ENCODE data around the gene CCDC60.

Gene CCDC60, protein sequence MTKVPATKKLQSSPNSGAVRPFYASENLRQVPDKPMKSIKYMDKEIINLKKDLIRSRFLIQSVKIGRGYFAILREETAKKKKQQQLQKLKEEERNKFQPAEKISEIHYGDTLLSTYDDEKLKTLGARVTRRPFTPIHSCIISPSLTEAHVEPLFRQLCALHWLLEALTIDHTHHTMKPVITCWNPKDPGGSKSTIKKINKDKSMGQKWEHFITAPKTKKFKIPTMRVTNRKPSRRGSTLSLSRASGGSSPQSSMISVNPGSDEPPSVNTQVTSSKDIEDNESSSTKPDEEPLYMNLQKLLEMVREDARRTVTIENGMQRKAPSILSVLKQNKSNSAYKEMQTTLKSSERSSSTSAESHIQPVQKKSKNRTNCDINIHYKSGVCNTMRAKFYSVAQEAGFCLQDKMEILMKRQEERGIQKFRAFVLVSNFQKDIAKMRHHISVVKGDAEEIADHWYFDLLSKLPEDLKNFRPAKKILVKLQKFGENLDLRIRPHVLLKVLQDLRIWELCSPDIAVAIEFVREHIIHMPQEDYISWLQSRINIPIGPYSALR
- 0 reads per million in 9 experiments for total RNA-seq

DNA sequence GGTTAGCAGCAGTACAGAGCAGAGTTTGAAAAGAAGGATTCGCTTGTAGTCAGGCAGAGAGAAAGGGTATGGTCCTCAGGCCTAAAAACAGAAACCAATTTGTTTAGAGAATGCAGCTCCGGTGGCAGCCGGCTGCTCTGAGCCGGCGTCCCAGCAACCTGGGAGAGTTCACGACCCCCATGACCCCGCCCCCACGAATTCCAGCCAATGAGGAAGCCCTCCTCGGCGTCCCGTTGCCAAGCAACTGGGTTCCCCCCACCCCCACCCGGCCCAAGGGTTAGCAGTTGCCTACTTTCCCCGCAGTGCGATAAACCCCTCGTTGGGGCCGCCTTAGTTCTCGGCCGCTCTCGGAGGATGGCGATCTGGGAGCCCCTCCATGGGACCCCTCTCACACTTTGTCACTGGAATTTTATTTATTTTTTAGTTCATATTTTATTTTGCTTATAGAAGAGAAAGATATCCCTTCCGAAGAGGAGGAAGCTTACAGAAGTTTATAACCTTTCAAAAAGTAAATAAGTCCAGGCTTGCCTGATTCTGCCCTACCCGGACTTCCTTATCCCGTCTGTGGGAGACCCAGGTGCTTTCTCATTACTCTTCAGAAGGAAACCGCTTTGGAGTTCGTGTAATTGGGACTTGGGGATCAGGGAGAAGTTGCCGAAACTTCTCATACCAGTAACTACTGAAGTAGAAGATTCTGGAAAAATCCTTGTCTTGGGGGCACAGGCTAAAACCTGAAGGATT is at the start of gene CCDC60:
CCDC60 (plus strand) TSS at position 300 of the 741 bp plus-strand sequence. CDS start 448 bp downstream, outside the sequence.
- peaks cover 16 to 26% of the 10 kb centered on the region in 2 donors for H3K27me3 Mint-ChIP-seq
- DNase-seq, result no peak
- H3K4me1 Mint-ChIP-seq (ENCODE audit: low read depth in 2 of 2), result no peaks in the 10 kb centered on the region
- no peak for ATAC-seq (replicated peaks)
- no peak within 1 kb of the TSS for H3K4me3 Mint-ChIP-seq
- H3K27ac Mint-ChIP-seq, result no peak within 1 kb of the TSS
- peaks cover 0 to 2% of the 10 kb centered on the region in 2 donors for H3K9me3 Mint-ChIP-seq
- no peaks in the 10 kb centered on the region for H3K36me3 Mint-ChIP-seq (ENCODE audit: insufficient read depth)

DNA sequence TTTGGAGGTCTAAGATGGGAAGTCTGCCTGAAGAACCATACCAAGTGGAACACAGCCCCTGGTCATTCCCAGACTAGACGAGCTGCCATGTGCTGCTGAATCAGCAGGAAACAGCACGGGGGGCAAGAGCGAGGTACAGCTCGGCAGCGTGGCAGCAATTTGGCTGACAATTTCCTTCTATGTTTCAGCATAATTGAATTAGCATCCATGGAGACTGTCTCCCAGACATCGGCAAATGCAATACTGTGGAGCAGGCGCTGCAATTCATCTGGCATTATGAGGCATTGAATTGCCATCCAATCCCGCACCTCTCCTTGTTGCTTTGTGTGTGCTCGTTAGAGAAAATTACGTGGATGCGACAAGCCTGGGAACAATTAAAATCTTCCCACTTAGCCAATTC is 46.0 kb upstream of the CCDC60 start:
- DNase-seq, result no peak
- no peak for ATAC-seq (replicated peaks)
- H3K27ac Mint-ChIP-seq, result no peak overlapping the region
- H3K36me3 Mint-ChIP-seq (ENCODE audit: insufficient read depth), result no peaks in the 10 kb centered on the region
- no peak overlapping the region for H3K4me3 Mint-ChIP-seq
- peaks cover 0 to 3% of the 10 kb centered on the region in 2 donors for H3K9me3 Mint-ChIP-seq
- no peaks in the 10 kb centered on the region for H3K4me1 Mint-ChIP-seq (ENCODE audit: low read depth in 2 of 2)
- H3K27me3 Mint-ChIP-seq, result no peaks in the 10 kb centered on the region

DNA sequence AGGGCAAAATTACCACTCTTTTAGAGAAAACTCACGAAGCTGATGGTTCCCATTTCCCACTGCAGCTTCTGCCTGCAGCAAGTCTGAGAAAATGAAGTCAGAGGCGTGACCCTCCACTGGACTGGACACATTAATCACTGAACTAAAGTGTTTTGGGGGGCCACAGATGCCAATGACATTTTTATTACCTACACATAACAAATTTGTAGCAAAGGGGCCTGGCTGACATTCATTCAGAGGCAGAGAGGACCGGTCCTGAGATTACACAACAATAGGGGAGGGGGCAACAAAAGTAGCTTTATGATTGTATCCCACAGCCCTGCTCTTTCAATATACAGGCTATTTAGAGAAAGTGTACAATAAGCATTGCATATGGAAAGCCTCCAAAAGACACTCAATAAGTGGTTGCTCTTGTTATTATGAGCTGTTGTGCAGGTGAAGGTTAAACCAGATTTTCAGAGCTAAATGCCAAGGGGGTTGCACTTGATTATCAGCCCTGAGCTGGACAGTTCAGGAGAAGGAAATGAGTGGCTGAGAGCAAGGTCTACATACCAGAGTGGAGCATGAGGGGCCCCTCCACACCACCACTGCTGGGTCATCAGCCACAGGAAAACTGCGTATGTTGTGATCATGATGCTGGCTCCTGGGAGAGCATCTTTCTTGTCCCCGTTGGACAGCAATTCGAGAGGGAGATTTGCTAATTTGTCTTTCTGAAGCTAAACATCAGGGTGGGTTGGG is 41.5 kb upstream of the CCDC60 start:
- no peak for DNase-seq
- Mint-ChIP-seq H3K36me3 (ENCODE audit: insufficient read depth) (no peaks in the 10 kb centered on the region), H3K4me3 (no peak overlapping the region), H3K4me1 (ENCODE audit: low read depth in 2 of 2) (no peaks in the 10 kb centered on the region), H3K27ac (no peak overlapping the region), H3K9me3 (peaks cover 0 to 1% of the 10 kb centered on the region in 2 donors), H3K27me3 (peaks cover 20 to 25% of the 10 kb centered on the region in 2 donors)
- no peak for ATAC-seq (replicated peaks)

DNA sequence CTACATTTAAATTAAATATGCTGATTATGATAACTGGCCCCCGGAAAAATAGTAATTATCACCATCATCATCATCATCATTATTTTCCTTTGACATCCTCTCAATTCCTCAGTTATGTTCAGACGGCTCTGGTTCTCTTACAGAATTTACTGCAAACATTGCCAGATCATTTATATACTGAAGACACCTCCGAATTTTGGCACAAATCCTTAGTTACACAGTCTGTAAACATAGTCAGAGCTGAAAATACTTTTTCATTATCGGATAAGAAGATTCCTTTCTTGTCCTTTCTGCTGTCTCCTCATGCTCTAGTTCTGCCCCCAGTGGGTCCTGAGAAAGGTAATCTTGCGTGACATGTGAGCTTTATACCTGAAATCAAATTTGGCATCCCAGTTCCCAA is 40.3 kb upstream of the CCDC60 start:
- H3K27ac Mint-ChIP-seq, result no peak overlapping the region
- H3K4me3 Mint-ChIP-seq, result no peak overlapping the region
- ATAC-seq (replicated peaks), result no peak
- H3K9me3 Mint-ChIP-seq, result no peaks in the 10 kb centered on the region
- H3K4me1 Mint-ChIP-seq (ENCODE audit: low read depth in 2 of 2), result no peaks in the 10 kb centered on the region
- peaks cover 20 to 25% of the 10 kb centered on the region in 2 donors for H3K27me3 Mint-ChIP-seq
- DNase-seq, result no peak
- H3K36me3 Mint-ChIP-seq (ENCODE audit: insufficient read depth), result no peaks in the 10 kb centered on the region

DNA sequence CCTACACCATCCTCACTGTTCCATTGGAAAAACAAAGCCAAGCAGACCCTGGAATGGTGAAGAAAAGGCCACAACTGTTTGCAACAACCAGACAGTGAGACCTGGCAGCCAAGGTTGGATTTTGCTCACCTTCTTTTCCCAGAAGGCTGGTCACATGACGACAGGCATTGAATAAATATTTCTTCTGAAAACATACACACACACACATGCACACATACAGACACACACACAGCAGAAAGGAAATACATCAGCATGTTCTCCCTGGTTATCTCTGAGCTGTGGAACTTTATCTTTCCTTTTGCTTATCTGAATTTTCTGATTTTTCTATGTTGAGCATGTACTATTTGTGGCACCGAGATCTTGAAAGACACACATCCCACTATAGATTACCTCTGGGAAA is 38.0 kb upstream of the CCDC60 start:
- Mint-ChIP-seq H3K4me3 (no peak overlapping the region), H3K27me3 (peaks cover 20 to 25% of the 10 kb centered on the region in 2 donors), H3K36me3 (ENCODE audit: insufficient read depth) (no peaks in the 10 kb centered on the region), H3K9me3 (no peaks in the 10 kb centered on the region), H3K4me1 (ENCODE audit: low read depth in 2 of 2) (no peaks in the 10 kb centered on the region), H3K27ac (no peak overlapping the region)
- DNase-seq, result no peak
- no peak for ATAC-seq (replicated peaks)

DNA sequence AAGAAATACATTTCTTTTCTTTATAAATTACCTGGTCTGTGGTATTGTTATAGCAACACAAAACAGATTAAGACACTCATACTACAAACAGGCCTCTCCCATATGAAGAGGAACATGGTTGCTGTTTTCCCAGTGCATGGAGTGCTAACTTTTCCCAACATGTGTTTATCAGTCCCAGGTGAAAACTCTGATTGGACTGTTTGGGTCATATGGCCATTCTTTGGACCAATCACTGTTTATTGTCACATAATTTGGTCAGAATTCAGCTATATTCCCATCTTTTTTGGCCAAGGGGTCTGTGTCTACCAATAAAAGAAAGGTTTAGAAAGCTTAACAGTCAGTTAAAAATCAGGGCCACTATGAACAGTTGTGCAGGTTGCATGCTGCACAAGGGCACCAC is 35.4 kb upstream of the CCDC60 start:
- Mint-ChIP-seq H3K4me1 (ENCODE audit: low read depth in 2 of 2) (no peaks in the 10 kb centered on the region), H3K36me3 (ENCODE audit: insufficient read depth) (no peaks in the 10 kb centered on the region), H3K9me3 (no peaks in the 10 kb centered on the region), H3K4me3 (no peak overlapping the region), H3K27me3 (peaks cover 18 to 28% of the 10 kb centered on the region in 2 donors), H3K27ac (no peak overlapping the region)
- ATAC-seq (replicated peaks), result no peak
- DNase-seq, result no peak

DNA sequence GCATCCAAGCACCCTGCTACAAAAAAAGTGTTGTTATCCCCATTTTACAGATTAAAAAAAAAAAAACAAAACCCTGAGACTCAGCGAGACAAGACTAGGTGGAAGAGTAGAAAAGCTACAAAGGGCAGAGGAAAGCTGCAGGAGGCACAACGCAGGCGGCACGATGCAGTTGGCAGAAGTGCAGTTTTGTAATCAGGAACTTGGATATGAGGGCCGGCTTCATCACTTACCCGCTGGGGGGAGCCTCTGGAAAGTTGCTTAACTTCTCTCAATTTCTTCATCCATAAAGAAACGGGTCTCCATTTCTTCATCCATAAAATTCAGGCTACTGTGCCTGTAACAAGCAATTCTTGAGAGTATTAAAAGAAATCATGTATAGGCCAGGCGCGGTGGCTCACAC is 33.1 kb upstream of the CCDC60 start:
- no peak for ATAC-seq (replicated peaks)
- H3K27ac Mint-ChIP-seq, result no peak overlapping the region
- H3K36me3 Mint-ChIP-seq (ENCODE audit: insufficient read depth), result no peaks in the 10 kb centered on the region
- H3K4me3 Mint-ChIP-seq, result no peak overlapping the region
- DNase-seq, result no peak
- peaks cover 16 to 19% of the 10 kb centered on the region in 2 donors for H3K27me3 Mint-ChIP-seq
- no peaks in the 10 kb centered on the region for H3K9me3 Mint-ChIP-seq
- H3K4me1 Mint-ChIP-seq (ENCODE audit: low read depth in 2 of 2), result no peaks in the 10 kb centered on the region

DNA sequence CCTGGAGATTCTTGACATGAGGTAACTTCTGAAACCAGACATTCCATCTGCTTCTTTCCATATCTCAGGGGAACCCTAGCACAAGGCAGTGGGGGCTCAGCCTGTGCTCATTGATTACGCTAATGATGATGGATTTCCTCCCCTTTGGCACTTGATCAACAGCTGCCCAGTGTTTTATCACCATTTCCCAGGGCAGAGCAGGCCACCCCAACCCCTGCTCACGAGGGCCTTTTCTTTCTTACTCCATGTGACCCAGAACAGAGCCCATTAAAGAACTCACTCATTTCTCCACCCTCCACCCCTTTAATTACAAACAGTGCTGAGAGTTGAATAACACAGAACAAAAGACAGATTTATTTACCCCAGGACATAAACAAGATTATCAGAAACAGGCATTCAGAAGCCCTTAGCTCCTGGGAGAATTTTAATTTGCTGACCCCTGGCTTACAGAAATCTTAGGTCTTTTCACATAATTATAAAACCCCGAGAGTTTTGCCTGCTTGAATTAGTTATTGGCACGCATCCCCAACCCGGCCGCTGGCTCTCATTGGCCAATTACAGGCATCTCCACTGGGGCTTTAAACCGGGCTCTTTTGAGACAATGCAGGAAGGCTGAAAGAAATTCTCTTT is 32.0 kb upstream of the CCDC60 start:
- Mint-ChIP-seq H3K27me3 (peaks cover 8 to 9% of the 10 kb centered on the region in 2 donors), H3K9me3 (no peaks in the 10 kb centered on the region), H3K27ac (no peak overlapping the region), H3K36me3 (ENCODE audit: insufficient read depth) (no peaks in the 10 kb centered on the region), H3K4me1 (ENCODE audit: low read depth in 2 of 2) (no peaks in the 10 kb centered on the region), H3K4me3 (no peak overlapping the region)
- ATAC-seq (replicated peaks) (no peak), DNase-seq (no peak)

DNA sequence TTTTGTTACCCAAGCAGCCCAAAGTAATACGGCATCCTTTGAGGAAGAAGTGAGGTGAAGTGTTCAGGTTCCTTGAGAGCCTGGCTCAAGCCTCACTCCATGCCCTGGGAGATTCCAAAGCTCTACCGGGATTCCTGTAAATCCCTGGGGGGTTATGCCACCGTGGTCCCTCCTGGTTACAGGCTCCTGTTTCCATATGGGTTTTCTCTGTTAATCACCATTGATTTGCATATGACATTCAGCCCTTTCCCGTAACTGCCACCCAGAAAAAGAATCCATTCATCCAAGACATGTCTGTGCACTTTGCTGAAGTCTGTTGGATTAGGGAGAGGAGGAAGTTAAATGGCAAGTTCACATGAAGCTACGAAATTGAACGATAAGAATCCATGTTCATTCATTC is 27.9 kb upstream of the CCDC60 start:
- H3K4me1 Mint-ChIP-seq (ENCODE audit: low read depth in 2 of 2), result no peaks in the 10 kb centered on the region
- no peak overlapping the region for H3K4me3 Mint-ChIP-seq
- no peak for DNase-seq
- H3K9me3 Mint-ChIP-seq, result no peaks in the 10 kb centered on the region
- no peak overlapping the region for H3K27ac Mint-ChIP-seq
- H3K27me3 Mint-ChIP-seq, result peaks cover 8 to 9% of the 10 kb centered on the region in 2 donors
- no peaks in the 10 kb centered on the region for H3K36me3 Mint-ChIP-seq (ENCODE audit: insufficient read depth)
- ATAC-seq (replicated peaks), result no peak

DNA sequence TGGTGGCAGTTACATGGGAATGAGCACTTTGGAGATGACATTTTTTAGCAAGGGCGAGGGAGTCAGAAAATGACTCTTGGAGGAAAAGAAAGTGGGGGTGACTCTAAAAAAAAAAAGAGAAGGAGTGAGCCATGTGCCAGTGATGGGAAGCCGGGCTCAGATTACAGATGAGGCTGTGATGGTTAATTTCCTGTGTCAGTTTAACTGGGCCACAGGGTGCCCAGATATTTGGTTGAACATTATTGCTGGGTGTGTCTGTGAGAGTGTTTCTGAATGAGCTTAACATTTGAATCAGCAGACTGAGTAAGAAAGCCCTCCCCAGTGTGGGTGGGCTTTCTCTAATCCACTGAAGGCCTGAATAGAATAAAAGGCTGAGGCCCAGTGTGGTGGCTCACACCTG is 26.8 kb upstream of the CCDC60 start:
- Mint-ChIP-seq H3K4me1 (ENCODE audit: low read depth in 2 of 2) (no peaks in the 10 kb centered on the region), H3K4me3 (no peak overlapping the region), H3K9me3 (no peaks in the 10 kb centered on the region), H3K27ac (no peak overlapping the region), H3K36me3 (ENCODE audit: insufficient read depth) (no peaks in the 10 kb centered on the region), H3K27me3 (peaks cover 8 to 9% of the 10 kb centered on the region in 2 donors)
- ATAC-seq (replicated peaks) (no peak), DNase-seq (no peak)

DNA sequence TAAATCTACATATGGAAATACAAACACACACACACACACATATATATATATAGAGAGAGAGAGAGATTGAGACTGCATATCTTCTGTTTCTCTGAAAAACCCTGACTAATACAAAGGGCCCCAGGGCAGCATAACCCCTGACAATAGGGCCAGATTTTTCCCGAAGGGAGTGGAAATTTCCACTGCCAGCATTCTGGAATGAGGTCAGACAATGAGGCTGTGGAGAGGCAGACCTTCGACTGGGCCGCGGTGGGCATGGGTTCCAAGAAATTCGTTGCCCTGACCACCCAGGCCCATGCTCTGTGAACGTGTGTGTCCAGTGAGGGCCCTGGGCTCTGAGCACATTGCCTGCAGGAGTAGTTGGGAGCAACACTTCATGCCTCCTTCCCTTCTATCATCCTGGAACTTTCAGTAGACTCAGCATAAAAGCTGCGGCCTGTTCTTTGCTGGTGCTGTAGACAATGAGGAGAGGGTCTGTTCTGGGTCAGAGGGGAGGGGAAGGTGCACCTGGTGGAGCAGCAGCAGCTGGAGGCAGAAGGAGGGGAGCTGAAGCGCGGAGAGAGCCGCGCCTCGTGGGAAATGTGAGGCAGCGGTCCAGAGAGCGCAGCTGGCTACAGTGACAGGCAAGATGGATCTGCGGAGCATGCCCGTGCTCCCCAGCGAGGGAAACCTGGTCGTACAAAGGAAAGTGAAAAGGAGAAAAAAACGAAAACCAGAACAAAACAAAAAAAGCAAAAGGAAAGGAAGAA is 25.6 kb upstream of the CCDC60 start:
- no peaks in the 10 kb centered on the region for H3K4me1 Mint-ChIP-seq (ENCODE audit: low read depth in 2 of 2)
- no peaks in the 10 kb centered on the region for H3K36me3 Mint-ChIP-seq (ENCODE audit: insufficient read depth)
- no peak for ATAC-seq (replicated peaks)
- H3K27ac Mint-ChIP-seq, result no peak overlapping the region
- peaks cover 8% of the 10 kb centered on the region in 2 donors for H3K27me3 Mint-ChIP-seq
- no peaks in the 10 kb centered on the region for H3K9me3 Mint-ChIP-seq
- DNase-seq, result no peak
- H3K4me3 Mint-ChIP-seq, result no peak overlapping the region

DNA sequence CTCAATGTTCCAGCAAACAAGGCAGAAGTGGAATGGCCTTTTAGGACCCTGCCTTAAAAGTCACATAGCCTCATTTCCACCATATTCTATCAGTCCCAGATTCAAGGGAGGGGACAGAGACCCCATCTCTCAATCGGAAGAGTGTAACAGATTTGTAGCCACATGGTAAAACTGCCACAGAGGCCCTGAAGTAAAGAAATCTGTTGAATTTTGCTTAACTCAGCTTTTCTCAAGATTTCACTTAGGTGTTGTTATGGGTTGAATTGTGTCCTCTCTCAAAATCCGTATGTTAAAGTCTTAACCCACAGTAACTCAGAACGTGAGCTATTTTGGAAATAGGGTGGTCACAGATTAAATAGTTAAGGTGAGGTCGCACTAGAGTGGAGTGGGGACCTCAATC is 22.7 kb upstream of the CCDC60 start:
- Mint-ChIP-seq H3K36me3 (ENCODE audit: insufficient read depth) (no peaks in the 10 kb centered on the region), H3K27me3 (peaks cover 0 to 4% of the 10 kb centered on the region in 2 donors), H3K9me3 (peaks cover 0 to 2% of the 10 kb centered on the region in 2 donors), H3K27ac (no peak overlapping the region), H3K4me1 (ENCODE audit: low read depth in 2 of 2) (no peaks in the 10 kb centered on the region), H3K4me3 (no peak overlapping the region)
- ATAC-seq (replicated peaks), result no peak
- no peak for DNase-seq
